Measurements from ENCODE around the gene HLA-DQA2.

Gene HLA-DQA2

DNA sequence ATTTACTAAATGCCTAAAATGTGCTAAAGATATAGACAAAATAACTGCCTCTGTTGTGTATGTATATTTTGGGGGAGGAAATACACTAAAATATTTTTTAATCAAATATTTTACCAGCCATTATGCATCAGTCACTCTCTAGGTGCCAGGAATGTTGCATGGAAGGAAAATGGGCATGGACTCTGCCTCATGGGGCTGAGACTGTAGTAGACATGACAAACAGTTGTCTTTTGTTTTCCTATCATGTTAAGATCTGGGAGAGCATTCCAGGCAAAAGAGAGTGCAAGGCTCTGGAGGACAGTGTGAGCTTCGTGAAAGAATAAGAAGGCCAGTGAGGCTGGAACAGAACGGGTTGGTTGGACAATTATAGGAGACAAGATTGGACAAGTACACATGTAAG, 49.1 kb downstream of the HLA-DQA2 start (continued):
- TF ChIP-seq, protein P1, sequence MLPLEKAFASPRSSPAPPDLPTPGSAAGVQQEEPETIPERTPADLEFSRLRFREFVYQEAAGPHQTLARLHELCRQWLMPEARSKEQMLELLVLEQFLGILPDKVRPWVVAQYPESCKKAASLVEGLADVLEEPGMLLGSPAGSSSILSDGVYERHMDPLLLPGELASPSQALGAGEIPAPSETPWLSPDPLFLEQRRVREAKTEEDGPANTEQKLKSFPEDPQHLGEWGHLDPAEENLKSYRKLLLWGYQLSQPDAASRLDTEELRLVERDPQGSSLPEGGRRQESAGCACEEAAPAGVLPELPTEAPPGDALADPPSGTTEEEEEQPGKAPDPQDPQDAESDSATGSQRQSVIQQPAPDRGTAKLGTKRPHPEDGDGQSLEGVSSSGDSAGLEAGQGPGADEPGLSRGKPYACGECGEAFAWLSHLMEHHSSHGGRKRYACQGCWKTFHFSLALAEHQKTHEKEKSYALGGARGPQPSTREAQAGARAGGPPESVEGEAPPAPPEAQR (tag by site-specific recombination; IDR thresholded peaks at IDR 0.05): no peak

DNA sequence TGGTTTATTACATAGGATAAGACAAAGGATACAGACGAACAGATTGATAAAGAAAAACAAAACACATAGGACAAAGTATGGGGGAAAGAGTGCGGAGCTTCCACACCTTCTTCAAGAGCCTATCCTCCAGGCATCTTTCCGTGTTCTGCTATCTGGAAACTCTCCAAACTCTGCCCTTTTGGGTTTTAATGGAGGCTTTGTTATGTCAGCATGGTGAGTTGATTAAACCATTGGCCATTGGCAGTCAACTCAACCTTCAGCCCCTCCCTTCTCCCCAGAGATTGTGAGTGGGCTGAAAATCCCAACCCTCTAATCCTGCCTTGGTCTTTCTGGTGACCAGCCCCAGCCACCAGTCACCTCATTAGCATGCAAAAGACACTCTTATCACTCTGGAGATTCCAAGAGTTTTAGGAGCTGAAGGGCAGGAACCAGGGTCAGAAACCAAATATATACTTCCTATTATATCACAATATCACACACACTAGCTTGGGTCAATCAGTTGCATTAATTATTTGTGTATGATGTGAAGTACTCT, 51.8 kb downstream of the HLA-DQA2 start:
- Histone ChIP-seq H3K4me1 (ENCODE audit: control insufficient read depth, insufficient read depth, low read length) (no peaks in the 10 kb centered on the region), H3K9me3 (ENCODE audit: control insufficient read depth, insufficient read depth, low read depth, low read length) (no peaks in the 10 kb centered on the region), H3K36me3 (ENCODE audit: control insufficient read depth in 2 of 2, insufficient read depth in 1 of 2, low read length in 2 of 2) (no peaks in the 10 kb centered on the region), H3K27ac (ENCODE audit: extremely low read depth, low read depth, low read length) (no peak overlapping the region), H3K4me3 (ENCODE audit: low read depth, low read length) (no peak overlapping the region)
- CTCF ChIA-PET: interaction anchor here (0.6 to 3.3 kb wide), 15 partner anchors 13 to 674 kb away, joined by 3 to 24 read pairs (median 4); partner anchors contain the start of gene TAP2
- POLR2A ChIA-PET: no interaction called here
- TF ChIP-seq ZXDB (tag by site-specific recombination; IDR thresholded peaks at IDR 0.05) (no peak), ZNF426 (tag by site-specific recombination; IDR thresholded peaks at IDR 0.05) (no peak), BCL11A (tag by site-specific recombination; IDR thresholded peaks at IDR 0.05; ENCODE audit: low read depth) (no peak), ZNF600 (tag by site-specific recombination; IDR thresholded peaks at IDR 0.05) (no peak), ZNF544 (tag by site-specific recombination; IDR thresholded peaks at IDR 0.05) (no peak), ZNF791 (tag by site-specific recombination; IDR thresholded peaks at IDR 0.05) (no peak)
- TF ChIP-seq, protein P2, sequence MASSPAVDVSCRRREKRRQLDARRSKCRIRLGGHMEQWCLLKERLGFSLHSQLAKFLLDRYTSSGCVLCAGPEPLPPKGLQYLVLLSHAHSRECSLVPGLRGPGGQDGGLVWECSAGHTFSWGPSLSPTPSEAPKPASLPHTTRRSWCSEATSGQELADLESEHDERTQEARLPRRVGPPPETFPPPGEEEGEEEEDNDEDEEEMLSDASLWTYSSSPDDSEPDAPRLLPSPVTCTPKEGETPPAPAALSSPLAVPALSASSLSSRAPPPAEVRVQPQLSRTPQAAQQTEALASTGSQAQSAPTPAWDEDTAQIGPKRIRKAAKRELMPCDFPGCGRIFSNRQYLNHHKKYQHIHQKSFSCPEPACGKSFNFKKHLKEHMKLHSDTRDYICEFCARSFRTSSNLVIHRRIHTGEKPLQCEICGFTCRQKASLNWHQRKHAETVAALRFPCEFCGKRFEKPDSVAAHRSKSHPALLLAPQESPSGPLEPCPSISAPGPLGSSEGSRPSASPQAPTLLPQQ (tag by site-specific recombination; IDR thresholded peaks at IDR 0.05): no peak
- TF ChIP-seq, protein P3, sequence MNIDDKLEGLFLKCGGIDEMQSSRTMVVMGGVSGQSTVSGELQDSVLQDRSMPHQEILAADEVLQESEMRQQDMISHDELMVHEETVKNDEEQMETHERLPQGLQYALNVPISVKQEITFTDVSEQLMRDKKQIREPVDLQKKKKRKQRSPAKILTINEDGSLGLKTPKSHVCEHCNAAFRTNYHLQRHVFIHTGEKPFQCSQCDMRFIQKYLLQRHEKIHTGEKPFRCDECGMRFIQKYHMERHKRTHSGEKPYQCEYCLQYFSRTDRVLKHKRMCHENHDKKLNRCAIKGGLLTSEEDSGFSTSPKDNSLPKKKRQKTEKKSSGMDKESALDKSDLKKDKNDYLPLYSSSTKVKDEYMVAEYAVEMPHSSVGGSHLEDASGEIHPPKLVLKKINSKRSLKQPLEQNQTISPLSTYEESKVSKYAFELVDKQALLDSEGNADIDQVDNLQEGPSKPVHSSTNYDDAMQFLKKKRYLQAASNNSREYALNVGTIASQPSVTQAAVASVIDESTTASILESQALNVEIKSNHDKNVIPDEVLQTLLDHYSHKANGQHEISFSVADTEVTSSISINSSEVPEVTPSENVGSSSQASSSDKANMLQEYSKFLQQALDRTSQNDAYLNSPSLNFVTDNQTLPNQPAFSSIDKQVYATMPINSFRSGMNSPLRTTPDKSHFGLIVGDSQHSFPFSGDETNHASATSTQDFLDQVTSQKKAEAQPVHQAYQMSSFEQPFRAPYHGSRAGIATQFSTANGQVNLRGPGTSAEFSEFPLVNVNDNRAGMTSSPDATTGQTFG (tag by site-specific recombination; IDR thresholded peaks at IDR 0.05; ENCODE audit: borderline replicate concordance): no peak
- TF ChIP-seq, protein P1 (tag by site-specific recombination; IDR thresholded peaks at IDR 0.05): no peak

DNA sequence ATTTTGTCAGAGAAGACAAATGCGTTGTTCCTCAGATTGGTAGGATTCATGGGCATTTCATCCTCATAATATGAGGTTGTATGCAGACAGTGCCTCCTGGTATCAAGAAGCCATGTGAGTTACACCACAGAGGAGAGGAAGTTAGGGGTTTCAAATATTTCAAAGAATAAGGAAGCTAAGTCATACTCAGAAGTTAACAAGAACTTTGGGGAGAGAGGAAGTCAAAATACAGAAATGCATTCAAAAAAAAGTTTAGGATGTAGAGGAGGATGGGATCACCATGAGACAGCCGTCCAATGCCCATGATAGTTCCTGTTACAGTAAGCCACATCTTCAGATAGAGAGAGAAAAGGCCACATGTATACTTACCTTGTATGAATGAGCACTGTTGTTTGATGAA, 53.3 kb downstream of the HLA-DQA2 start:
- ChIA-PET CTCF (interaction anchor here (0.6 to 3.3 kb wide), 9 partner anchors 9 to 1168 kb away, joined by 3 to 24 read pairs (median 7); partner anchors contain the start of gene TAP2), POLR2A (no interaction called here)
- H3K27ac ChIP-seq (ENCODE audit: extremely low read depth, low read depth, low read length): no peak overlapping the region
- no peaks in the 10 kb centered on the region for H3K4me1 ChIP-seq (ENCODE audit: control insufficient read depth, insufficient read depth, low read length)
- no peak overlapping the region for H3K4me3 ChIP-seq (ENCODE audit: low read depth, low read length)
- no peaks in the 10 kb centered on the region for H3K9me3 ChIP-seq (ENCODE audit: control insufficient read depth, insufficient read depth, low read depth, low read length)
- H3K36me3 ChIP-seq (ENCODE audit: control insufficient read depth in 2 of 2, insufficient read depth in 1 of 2, low read length in 2 of 2): no peaks in the 10 kb centered on the region
- TF ChIP-seq, protein P4, sequence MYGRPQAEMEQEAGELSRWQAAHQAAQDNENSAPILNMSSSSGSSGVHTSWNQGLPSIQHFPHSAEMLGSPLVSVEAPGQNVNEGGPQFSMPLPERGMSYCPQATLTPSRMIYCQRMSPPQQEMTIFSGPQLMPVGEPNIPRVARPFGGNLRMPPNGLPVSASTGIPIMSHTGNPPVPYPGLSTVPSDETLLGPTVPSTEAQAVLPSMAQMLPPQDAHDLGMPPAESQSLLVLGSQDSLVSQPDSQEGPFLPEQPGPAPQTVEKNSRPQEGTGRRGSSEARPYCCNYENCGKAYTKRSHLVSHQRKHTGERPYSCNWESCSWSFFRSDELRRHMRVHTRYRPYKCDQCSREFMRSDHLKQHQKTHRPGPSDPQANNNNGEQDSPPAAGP (tag by site-specific recombination; IDR thresholded peaks at IDR 0.05): no peak
- TF ChIP-seq ZNF184 (tag by site-specific recombination; IDR thresholded peaks at IDR 0.05): no peak
- no peak for TF ChIP-seq ZNF544 (tag by site-specific recombination; IDR thresholded peaks at IDR 0.05)
- TF ChIP-seq GLIS2 (tag by site-specific recombination; IDR thresholded peaks at IDR 0.05): no peak
- TF ChIP-seq ZNF433 (tag by site-specific recombination; IDR thresholded peaks at IDR 0.05; ENCODE audit: low read depth): no peak
- no peak for TF ChIP-seq ZNF560 (tag by site-specific recombination; IDR thresholded peaks at IDR 0.05; ENCODE audit: borderline replicate concordance)
- TF ChIP-seq, protein P1 (tag by site-specific recombination; IDR thresholded peaks at IDR 0.05): no peak
- TF ChIP-seq ZBTB21 (tag by site-specific recombination; IDR thresholded peaks at IDR 0.05): no peak
- no peak for TF ChIP-seq ZNF621 (tag by site-specific recombination; IDR thresholded peaks at IDR 0.05)
- TF ChIP-seq ZXDB (tag by site-specific recombination; IDR thresholded peaks at IDR 0.05): no peak
- TF ChIP-seq, protein P5, sequence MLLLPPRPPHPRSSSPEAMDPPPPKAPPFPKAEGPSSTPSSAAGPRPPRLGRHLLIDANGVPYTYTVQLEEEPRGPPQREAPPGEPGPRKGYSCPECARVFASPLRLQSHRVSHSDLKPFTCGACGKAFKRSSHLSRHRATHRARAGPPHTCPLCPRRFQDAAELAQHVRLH (tag by site-specific recombination; IDR thresholded peaks at IDR 0.05): no peak
- TF ChIP-seq ZNF629 (tag by site-specific recombination; IDR thresholded peaks at IDR 0.05): no peak
- TF ChIP-seq ZNF776 (tag by site-specific recombination; IDR thresholded peaks at IDR 0.05; ENCODE audit: borderline replicate concordance): no peak
- TF ChIP-seq ZNF48 (tag by site-specific recombination; IDR thresholded peaks at IDR 0.05): no peak

All from HEK293 (cell line).